NB4 (cell line): ENCODE results near the gene FNDC1.

ENCODE experiments used
- DNase-seq: peaks from one replicate; pipeline ENCODE4 v3.0.0; 2010; ENCODE audit warnings: low read depth
- H3K4me3 ChIP-seq: one replicate; pipeline ENCODE4 v1.5.1; 2011; ENCODE audit warnings: mild to moderate bottlenecking, low read depth, low read length, moderate library complexity
- MYC ChIP-seq: IDR thresholded peaks from 2 replicates; pipeline ENCODE4 v1.6.1; 2011; ENCODE audit warnings: low read depth, low read length
- POLR2A ChIP-seq: IDR thresholded peaks from 2 replicates; pipeline ENCODE4 v1.6.1; 2011; ENCODE audit warnings: mild to moderate bottlenecking; ENCODE audit not compliant: insufficient read length; ENCODE audit errors: extremely low read depth
- TF ChIP-seq, protein P1 (sequence below): IDR thresholded peaks from one replicate; pipeline ENCODE4 v1.5.1; 2012; ENCODE audit warnings: low read depth, low read length
- TF ChIP-seq, protein P2 (sequence below): IDR thresholded peaks from 2 replicates; pipeline ENCODE4 v1.6.1; 2011; ENCODE audit warnings: low read depth, low read length

FNDC1 gene

DNA sequence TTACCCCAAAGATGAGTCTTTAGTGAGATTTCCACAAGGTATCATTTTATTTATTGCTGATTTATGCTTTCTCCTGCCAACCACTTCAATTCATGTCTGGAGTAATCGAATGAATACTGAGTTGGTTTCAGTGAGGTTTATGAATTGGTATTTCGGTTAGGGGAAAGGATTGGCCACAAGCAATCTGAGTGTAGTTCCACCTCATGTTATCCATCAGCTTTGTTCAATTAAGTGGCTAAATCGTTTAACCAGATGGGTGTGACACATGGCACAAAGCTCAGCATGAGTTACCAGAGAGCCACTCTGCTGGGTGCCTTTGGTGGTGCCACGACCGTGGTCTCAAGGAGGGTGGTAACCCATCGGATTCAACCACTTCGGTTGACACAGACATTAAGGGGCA is 148.2 kb downstream of the FNDC1 start:
- no peak overlapping the region for H3K4me3 ChIP-seq
- TF ChIP-seq, protein P1, sequence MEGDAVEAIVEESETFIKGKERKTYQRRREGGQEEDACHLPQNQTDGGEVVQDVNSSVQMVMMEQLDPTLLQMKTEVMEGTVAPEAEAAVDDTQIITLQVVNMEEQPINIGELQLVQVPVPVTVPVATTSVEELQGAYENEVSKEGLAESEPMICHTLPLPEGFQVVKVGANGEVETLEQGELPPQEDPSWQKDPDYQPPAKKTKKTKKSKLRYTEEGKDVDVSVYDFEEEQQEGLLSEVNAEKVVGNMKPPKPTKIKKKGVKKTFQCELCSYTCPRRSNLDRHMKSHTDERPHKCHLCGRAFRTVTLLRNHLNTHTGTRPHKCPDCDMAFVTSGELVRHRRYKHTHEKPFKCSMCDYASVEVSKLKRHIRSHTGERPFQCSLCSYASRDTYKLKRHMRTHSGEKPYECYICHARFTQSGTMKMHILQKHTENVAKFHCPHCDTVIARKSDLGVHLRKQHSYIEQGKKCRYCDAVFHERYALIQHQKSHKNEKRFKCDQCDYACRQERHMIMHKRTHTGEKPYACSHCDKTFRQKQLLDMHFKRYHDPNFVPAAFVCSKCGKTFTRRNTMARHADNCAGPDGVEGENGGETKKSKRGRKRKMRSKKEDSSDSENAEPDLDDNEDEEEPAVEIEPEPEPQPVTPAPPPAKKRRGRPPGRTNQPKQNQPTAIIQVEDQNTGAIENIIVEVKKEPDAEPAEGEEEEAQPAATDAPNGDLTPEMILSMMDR: no peak
- TF ChIP-seq POLR2A (no peak), MYC (no peak)
- TF ChIP-seq, protein P2, sequence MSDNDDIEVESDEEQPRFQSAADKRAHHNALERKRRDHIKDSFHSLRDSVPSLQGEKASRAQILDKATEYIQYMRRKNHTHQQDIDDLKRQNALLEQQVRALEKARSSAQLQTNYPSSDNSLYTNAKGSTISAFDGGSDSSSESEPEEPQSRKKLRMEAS: no peak
- DNase-seq: no peak

DNA sequence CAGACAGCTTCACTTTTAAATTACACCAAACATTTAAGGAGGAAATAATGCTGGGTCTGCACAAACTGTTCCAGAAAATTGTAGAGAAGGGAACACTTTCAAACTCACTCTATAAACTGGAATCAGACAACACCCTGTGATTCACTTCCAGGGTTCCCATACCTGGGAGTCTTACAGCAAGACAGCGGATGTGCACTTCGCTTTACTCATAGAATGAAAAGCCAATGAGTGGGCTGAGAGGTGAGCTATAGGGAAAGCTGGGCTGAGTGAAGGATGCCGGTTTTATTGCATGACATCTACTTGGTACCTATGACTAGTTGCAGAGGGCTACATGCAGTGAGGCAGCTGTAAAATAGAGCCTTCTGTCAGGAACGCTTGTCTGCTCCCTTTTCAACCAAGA is 152.1 kb downstream of the FNDC1 start:
- H3K4me3 ChIP-seq: no peak overlapping the region
- TF ChIP-seq, protein P2: no peak
- DNase-seq: no peak
